Tibial nerve (tissue), 4 donors: ENCODE results near the gene PLXNA4. TPM values are rescaled to one million over a fixed set of nuclear protein-coding genes. Genes with fewer than 3 reads are reported as not detected.

Experiments used
- DNase-seq, 2 donors: peaks; one replicate each; pipeline ENCODE4 v3.0.0-alpha.2; 2019; ENCODE audit warnings: low spot score in 2 of 2
- H3K27ac ChIP-seq, 4 donors: fragments of 200-600 bp; sonication (generic) in 3 of 4; one replicate each; pipeline ENCODE4 v1.5.1; 2017 to 2019; ENCODE audit warnings: mild to moderate bottlenecking in 1 of 4
- H3K27me3 ChIP-seq, 2 donors: fragments of 200-600 bp; sonication (generic) in 1 of 2; one replicate each; pipeline versions ENCODE4 v1.5.1 to v1.6.0; 2017 to 2019
- H3K36me3 ChIP-seq, 3 donors: fragments of 200-600 bp; sonication (generic); one replicate each; pipeline ENCODE4 v1.5.1; 2018 to 2019
- H3K4me1 ChIP-seq, 4 donors: fragments of 200-600 bp; sonication (generic) in 3 of 4; one replicate each; pipeline ENCODE4 v1.5.1; 2017 to 2019
- H3K4me3 ChIP-seq, 4 donors: fragments of 200-600 bp; sonication (generic) in 3 of 4; one replicate each; pipeline ENCODE4 v1.5.1; 2017 to 2019; ENCODE audit warnings: mild to moderate bottlenecking in 1 of 4, moderate library complexity in 1 of 4
- H3K9me3 ChIP-seq, 4 donors: fragments of 200-600 bp; sonication (generic) in 3 of 4; one replicate each; pipeline ENCODE4 v1.5.1; 2017 to 2019
- CTCF ChIP-seq, 5 experiments: fragments of 200-600 bp in 3 of 5; fragments of 450-650 bp in 2 of 5; sonication (generic) in 3 of 5; IDR thresholded peaks; one replicate each; pipeline ENCODE4 v1.5.1; 2016 to 2019; ENCODE audit warnings: antibody characterized with exemption in 5 of 5, mild to moderate bottlenecking in 3 of 5, moderate library complexity in 2 of 5
- EP300 ChIP-seq, 2 donors: sonication (generic); formaldehyde crosslinking; IDR thresholded peaks; one replicate each; pipeline ENCODE4 v1.6.1; 2017; ENCODE audit warnings: antibody characterized with exemption in 2 of 2, mild to moderate bottlenecking in 1 of 2
- POLR2A ChIP-seq, 2 donors: fragments of 450-650 bp; IDR thresholded peaks; one replicate each; pipeline ENCODE4 v1.6.1; 2017; ENCODE audit warnings: antibody characterized with exemption in 2 of 2, mild to moderate bottlenecking in 2 of 2, moderate library complexity in 2 of 2
- WGBS, 2 donors: methylation state at CpG; one replicate each; pipeline ENCODE4 v1.1.5; 2018; 5-methylcytosine and 5-hydroxymethylcytosine counted together
- total RNA-seq, 4 donors: library from RNA; depleted of rRNA; stranded (reverse); fragments of >200 nt; gene quantifications; one replicate each; pipeline ENCODE4 v1.1.0, GENCODE V29; 2016

Gene PLXNA4
- total RNA-seq, 4 donors from 2014 or later, result 12.6 to 32.4 (median 13.7) TPM

- Histone ChIP-seq H3K27ac (no peak overlapping the region), H3K4me1 (no peaks in the 10 kb centered on the region), H3K27me3 (no peaks in the 10 kb centered on the region), H3K4me3 (no peak overlapping the region), H3K9me3 (no peaks in the 10 kb centered on the region), H3K36me3 (no peaks in the 10 kb centered on the region)
- WGBS, 2 donors, result 58 to 64% methylated on average over 6 of the region's 6 CpGs
- DNase-seq, result no peak
- no peak for TF ChIP-seq EP300 (IDR thresholded peaks at IDR 0.05)
- TF ChIP-seq POLR2A (IDR thresholded peaks at IDR 0.05), result no peak
- no peak for TF ChIP-seq CTCF (IDR thresholded peaks at IDR 0.05)
Observed at GRCh38 chr7:132214452-132214851, 361.8 kb downstream of the PLXNA4 start.

- 78 to 79% methylated on average over 5 of the region's 5 CpGs for WGBS, 2 donors
- TF ChIP-seq EP300 (IDR thresholded peaks at IDR 0.05), result no peak
- TF ChIP-seq POLR2A (IDR thresholded peaks at IDR 0.05), result no peak
- TF ChIP-seq CTCF (IDR thresholded peaks at IDR 0.05), result no peak
- H3K4me3 ChIP-seq, result no peak overlapping the region
- no peak for DNase-seq
- H3K36me3 ChIP-seq, result no peaks in the 10 kb centered on the region
- no peak overlapping the region for H3K27ac ChIP-seq
- no peaks in the 10 kb centered on the region for H3K27me3 ChIP-seq
- H3K4me1 ChIP-seq, result no peaks in the 10 kb centered on the region
- H3K9me3 ChIP-seq, result no peaks in the 10 kb centered on the region
Observed at GRCh38 chr7:132213583-132213982, 362.7 kb downstream of the PLXNA4 start.

- no peak for TF ChIP-seq CTCF (IDR thresholded peaks at IDR 0.05)
- TF ChIP-seq EP300 (IDR thresholded peaks at IDR 0.05), result no peak
- TF ChIP-seq POLR2A (IDR thresholded peaks at IDR 0.05), result no peak
- Histone ChIP-seq H3K4me1 (no peaks in the 10 kb centered on the region), H3K36me3 (no peaks in the 10 kb centered on the region), H3K9me3 (no peaks in the 10 kb centered on the region), H3K4me3 (no peak overlapping the region), H3K27ac (no peak overlapping the region), H3K27me3 (no peaks in the 10 kb centered on the region)
- WGBS, 2 donors, result 98 to 100% methylated on average over 4 of the region's 4 CpGs
- DNase-seq, result no peak
Observed at GRCh38 chr7:132211971-132212370, 364.3 kb downstream of the PLXNA4 start.

GRCh38 chr7:132210821-132211220, 365.4 kb downstream of the PLXNA4 start:
- Histone ChIP-seq H3K9me3 (no peaks in the 10 kb centered on the region), H3K4me1 (no peaks in the 10 kb centered on the region), H3K27me3 (no peaks in the 10 kb centered on the region), H3K27ac (no peak overlapping the region), H3K4me3 (no peak overlapping the region), H3K36me3 (no peaks in the 10 kb centered on the region)
- no peak for DNase-seq
- no peak for TF ChIP-seq POLR2A (IDR thresholded peaks at IDR 0.05)
- 90 to 93% methylated on average over 14 of the region's 14 CpGs for WGBS, 2 donors

- no peaks in the 10 kb centered on the region for H3K36me3 ChIP-seq
- TF ChIP-seq CTCF (IDR thresholded peaks at IDR 0.05) (no peak), POLR2A (IDR thresholded peaks at IDR 0.05) (no peak), EP300 (IDR thresholded peaks at IDR 0.05) (no peak)
- 95 to 98% methylated on average over 2 of the region's 2 CpGs for WGBS, 2 donors
- no peaks in the 10 kb centered on the region for H3K9me3 ChIP-seq
- no peak for DNase-seq
- no peak overlapping the region for H3K27ac ChIP-seq
- H3K4me1 ChIP-seq, result no peaks in the 10 kb centered on the region
- no peaks in the 10 kb centered on the region for H3K27me3 ChIP-seq
- H3K4me3 ChIP-seq, result no peak overlapping the region
Observed at GRCh38 chr7:132207782-132208181, 368.5 kb downstream of the PLXNA4 start.

- no peak for DNase-seq
- WGBS, 2 donors, result 45 to 60% methylated on average over 9 of the region's 9 CpGs
Observed at GRCh38 chr7:132207211-132207610, 369.1 kb downstream of the PLXNA4 start.

More at GRCh38 chr7:132207211-132207610, 369.1 kb downstream of the PLXNA4 start:
- no peak overlapping the region for H3K4me3 ChIP-seq
- H3K27ac ChIP-seq, result no peak overlapping the region
- no peaks in the 10 kb centered on the region for H3K4me1 ChIP-seq
- no peaks in the 10 kb centered on the region for H3K36me3 ChIP-seq
- no peaks in the 10 kb centered on the region for H3K9me3 ChIP-seq
- TF ChIP-seq EP300 (IDR thresholded peaks at IDR 0.05), result no peak
- no peak for TF ChIP-seq POLR2A (IDR thresholded peaks at IDR 0.05)
- no peak for TF ChIP-seq CTCF (IDR thresholded peaks at IDR 0.05)
- no peaks in the 10 kb centered on the region for H3K27me3 ChIP-seq
